GM12892 (cell line): Measurements from ENCODE around the gene CNGA4.
"Not testable (repeated sequence)": the region's sequence is repeated elsewhere in the genome, so short reads cannot be mapped to it uniquely, and the experiment has no call there.

Experiments used
- DNase-seq: peaks from one replicate; pipeline ENCODE4 v3.0.0; 2011; ENCODE audit not compliant: insufficient read length
- FAIRE-seq: peaks from 2 replicates; lab custom pipeline; 2011; peaks lifted over from hg19 to GRCh38; lab: Jason Lieb, UNC
- POLR2A ChIP-seq: IDR thresholded peaks from 2 replicates; pipeline ENCODE4 v1.6.1; 2011; ENCODE audit warnings: low read depth, low read length, control low read depth
- POLR2AphosphoS5 ChIP-seq: IDR thresholded peaks from 2 replicates; pipeline ENCODE4 v1.6.1; 2011; ENCODE audit warnings: low read depth, low read length, control low read depth
- TAF1 ChIP-seq: IDR thresholded peaks from 2 replicates; pipeline ENCODE4 v1.6.1; 2011; ENCODE audit warnings: low read depth, mild to moderate bottlenecking, control low read depth, low read length, borderline replicate concordance

Gene CNGA4

DNA sequence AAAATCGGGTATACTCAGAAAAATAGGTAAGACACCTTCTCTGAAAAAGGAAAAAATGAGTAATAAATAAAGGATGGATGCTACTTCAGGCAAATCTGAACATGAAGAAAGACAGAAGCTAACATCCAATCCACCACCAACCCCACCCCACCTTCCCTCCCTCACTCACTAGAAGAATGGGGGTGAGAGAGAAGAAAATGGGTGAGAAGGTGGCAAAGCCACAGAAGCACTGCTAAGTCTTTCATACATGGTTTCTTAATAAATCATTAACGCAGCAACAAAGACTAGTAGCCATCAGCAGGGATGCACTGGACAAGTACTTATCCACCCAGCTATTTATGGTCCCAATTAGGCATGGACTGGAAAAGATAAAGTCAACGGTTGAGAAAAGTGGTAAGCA lies 10.4 kb upstream of the CNGA4 start:
- FAIRE-seq: no peak
- no peak for DNase-seq
- TF ChIP-seq TAF1: no peak
- TF ChIP-seq POLR2AphosphoS5: no peak
- no peak for TF ChIP-seq POLR2A

DNA sequence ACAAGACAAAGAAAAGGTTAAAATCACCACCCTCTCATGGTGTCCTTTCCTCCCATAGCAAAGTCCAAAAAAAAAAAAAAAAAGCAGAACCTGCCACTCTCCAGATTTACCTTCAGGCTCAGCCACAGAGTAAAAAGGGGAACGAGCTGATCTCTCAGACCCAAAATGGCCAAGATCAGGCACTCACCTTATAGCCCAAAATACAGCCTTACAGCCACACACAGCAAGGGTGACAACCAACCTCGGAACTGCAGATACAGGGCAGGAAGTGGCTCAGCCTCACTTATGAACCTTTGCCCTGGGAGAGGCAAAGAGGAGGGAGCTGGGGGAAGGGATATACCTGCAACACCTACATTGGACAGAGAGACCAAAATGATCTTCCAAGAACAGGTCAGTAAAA lies 9.0 kb upstream of the CNGA4 start:
- no peak for TF ChIP-seq TAF1
- no peak for TF ChIP-seq POLR2AphosphoS5
- no peak for TF ChIP-seq POLR2A
- FAIRE-seq: no peak
- no peak for DNase-seq

- DNase-seq: no peak
- FAIRE-seq: no peak
- TF ChIP-seq POLR2AphosphoS5 (no peak), POLR2A (no peak), TAF1 (no peak)
Measured at GRCh38 chr11:6232899-6233298, 6.0 kb upstream of the CNGA4 start.

GRCh38 chr11:6233984-6234386 lies 4.9 kb upstream of the CNGA4 start:
- TF ChIP-seq TAF1: no peak
- no peak for TF ChIP-seq POLR2AphosphoS5
- TF ChIP-seq POLR2A: no peak
- no peak for DNase-seq
- no peak for FAIRE-seq

DNA sequence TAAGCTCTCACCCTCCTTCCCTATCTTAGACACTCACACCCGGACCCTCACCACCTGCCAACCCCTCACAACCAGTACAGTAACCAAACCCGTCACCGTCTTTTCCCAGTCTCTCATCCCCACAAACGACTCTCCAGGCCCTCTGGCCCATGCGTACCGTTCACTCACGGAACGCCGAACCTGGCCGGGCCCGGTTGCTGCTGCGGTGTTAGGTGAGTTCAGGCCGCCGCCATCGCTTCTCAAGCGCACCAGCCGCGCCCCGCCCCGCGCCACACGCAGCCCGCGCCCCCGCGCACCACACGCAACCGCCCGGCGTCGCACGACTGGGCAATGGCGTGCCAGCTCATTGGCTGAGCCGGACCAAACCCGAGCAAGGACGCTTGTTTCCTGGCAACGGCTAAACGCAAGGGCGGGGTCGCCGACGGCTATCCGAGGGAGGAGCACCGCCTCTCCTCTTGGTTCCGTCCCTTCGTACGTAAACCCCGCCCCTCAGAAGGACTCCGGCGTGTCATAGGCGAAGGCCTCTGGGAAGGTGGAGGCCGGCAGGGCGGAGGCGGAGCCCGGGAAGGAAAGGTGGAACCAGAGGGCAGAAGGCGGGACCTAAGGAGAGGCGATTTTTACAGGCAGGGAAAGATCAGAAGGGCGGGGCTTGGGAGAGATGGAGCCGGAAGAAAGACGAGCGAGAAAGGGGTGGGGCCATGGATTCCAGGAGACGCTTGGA lies 4.3 kb upstream of the CNGA4 start, which contains the start of gene FHIP1B:
TSS of gene FHIP1B (minus strand) at position 250 of the 721 bp plus-strand sequence. CDS start 10,120 bp downstream, outside the sequence.
- peak; percentile 100 for FAIRE-seq

GRCh38 chr11:6237266-6237665 lies 1.6 kb upstream of the CNGA4 start:
- TF ChIP-seq POLR2A (no peak), TAF1 (no peak), POLR2AphosphoS5 (no peak)
- no peak for DNase-seq
- no peak for FAIRE-seq

More for the DNA sequence above, 4.3 kb upstream of the CNGA4 start, which contains the start of gene FHIP1B:
- peak; percentile 81 for DNase-seq
- TF ChIP-seq POLR2AphosphoS5 (peak; percentile 59; the same call in 1 of the 2 replicates), TAF1 (peak; percentile 64; the same call in 1 of the 2 replicates), POLR2A (peak; percentile 60; the same call in 1 of the 2 replicates)

GRCh38 chr11:6237761-6238302 lies 1.1 kb upstream of the CNGA4 start:
- DNase-seq (no peak), FAIRE-seq (no peak)
- TF ChIP-seq POLR2AphosphoS5 (no peak), POLR2A (no peak), TAF1 (no peak)

DNA sequence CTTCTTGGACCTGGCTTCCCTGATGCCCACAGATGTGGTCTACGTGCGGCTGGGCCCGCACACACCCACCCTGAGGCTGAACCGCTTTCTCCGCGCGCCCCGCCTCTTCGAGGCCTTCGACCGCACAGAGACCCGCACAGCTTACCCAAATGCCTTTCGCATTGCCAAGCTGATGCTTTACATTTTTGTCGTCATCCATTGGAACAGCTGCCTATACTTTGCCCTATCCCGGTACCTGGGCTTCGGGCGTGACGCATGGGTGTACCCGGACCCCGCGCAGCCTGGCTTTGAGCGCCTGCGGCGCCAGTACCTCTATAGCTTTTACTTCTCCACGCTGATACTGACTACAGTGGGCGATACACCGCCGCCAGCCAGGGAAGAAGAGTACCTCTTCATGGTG lies 1.2 kb downstream of the CNGA4 start:
- DNase-seq (no peak), FAIRE-seq (no peak)
- TF ChIP-seq TAF1 (no peak), POLR2A (no peak), POLR2AphosphoS5 (no peak)

DNA sequence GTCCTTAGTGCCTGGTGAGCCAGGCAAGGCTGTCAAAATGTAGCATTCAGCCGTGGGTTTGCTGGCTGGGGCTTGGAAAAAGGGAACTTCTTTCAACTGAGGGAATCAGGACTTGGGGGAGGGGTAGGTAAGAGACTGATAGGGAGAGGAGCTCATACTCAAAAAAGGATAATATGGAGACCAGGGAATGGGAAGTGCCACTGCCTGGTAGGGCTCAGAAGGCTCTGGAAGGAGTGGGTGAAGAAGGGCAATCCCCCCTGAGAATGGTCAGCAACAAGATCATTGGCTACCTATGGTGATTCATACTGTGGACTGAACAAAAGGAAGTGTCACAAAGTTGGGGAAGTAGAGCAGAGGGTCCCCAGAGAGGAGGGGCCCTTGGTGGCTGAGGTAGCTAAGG lies 1.9 kb downstream of the CNGA4 start:
- no peak for DNase-seq
- FAIRE-seq: no peak
- no peak for TF ChIP-seq TAF1
- TF ChIP-seq POLR2AphosphoS5: no peak
- no peak for TF ChIP-seq POLR2A

DNA sequence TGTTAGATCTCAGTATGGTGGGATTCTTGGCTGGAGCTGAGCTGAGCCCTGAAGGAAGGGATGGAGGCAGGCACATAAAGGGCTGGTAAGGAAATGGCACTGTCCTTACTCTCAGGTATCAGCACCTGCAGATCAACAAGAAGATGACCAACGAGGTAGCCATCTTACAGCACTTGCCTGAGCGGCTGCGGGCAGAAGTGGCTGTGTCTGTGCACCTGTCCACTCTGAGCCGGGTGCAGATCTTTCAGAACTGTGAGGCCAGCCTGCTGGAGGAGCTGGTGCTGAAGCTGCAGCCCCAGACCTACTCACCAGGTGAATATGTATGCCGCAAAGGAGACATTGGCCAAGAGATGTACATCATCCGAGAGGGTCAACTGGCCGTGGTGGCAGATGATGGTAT lies 2.4 kb downstream of the CNGA4 start:
- FAIRE-seq (no peak), DNase-seq (no peak)
- no peak for TF ChIP-seq POLR2A
- no peak for TF ChIP-seq POLR2AphosphoS5

DNA sequence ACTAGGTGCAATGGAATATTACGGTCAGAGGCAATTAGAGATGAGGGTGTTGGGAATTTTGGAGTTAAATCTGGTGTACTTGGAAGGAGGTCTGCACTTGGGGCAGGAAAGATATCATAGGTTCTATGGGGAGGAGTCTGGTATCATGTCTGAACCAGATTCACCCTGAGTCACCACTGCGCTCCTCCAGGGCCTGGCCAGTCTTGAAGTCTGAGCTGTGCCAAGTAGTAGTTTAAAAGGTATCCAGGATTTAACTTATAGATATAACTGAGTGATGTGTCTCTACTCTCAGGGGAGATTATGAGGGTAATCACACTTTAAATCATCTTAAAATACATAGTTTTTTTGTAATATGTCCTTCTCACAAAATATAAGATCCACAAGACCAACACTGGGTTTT lies 6.6 kb downstream of the CNGA4 start:
- no peak for DNase-seq
- TF ChIP-seq POLR2A (no peak), POLR2AphosphoS5 (no peak), TAF1 (no peak)
- no peak for FAIRE-seq

- TF ChIP-seq TAF1: no peak
- TF ChIP-seq POLR2AphosphoS5: no peak
- no peak for TF ChIP-seq POLR2A
- FAIRE-seq (no peak), DNase-seq (no peak)
Measured at GRCh38 chr11:6248248-6248647, 9.4 kb downstream of the CNGA4 start.

GRCh38 chr11:6248897-6249296 lies 10.0 kb downstream of the CNGA4 start:
- DNase-seq, FAIRE-seq: not testable (repeated sequence)
